Left ventricle myocardium superior (tissue), 1 donor: Measurements from ENCODE around the gene SLC39A3. TPM values are rescaled to one million over a fixed set of nuclear protein-coding genes. Genes with fewer than 3 reads are reported as not detected.

Experiments
- ATAC-seq: fragments of 200-7000 bp; cut with Tn5 transposase; one replicate; pipeline ENCODE4 v1.9.1; 2020; ENCODE audit warnings: mild to moderate bottlenecking, moderate library complexity
- DNase-seq: peaks from one replicate; pipeline ENCODE4 v3.0.0-alpha.2; 2020
- intact Hi-C: fragments of 100-400 bp; cut with micrococcal nuclease; formaldehyde crosslinking; loops from one replicate; pipeline ENCODE4 v1.11.0; 2022
- total RNA-seq: library from RNA; stranded (reverse); fragmentation: NEBNext Ultra II Directional; extraction: Animal tissue kit (Norgen Biotek cat#: 25700); gene quantifications from one replicate; pipeline ENCODE4 v1.2.1, GENCODE V29; 2021
- donor health status: DM: no; HTN: yes; CAD: no; lungs with severe emphysema.

SLC39A3 gene
- total RNA-seq, 1 donor from 2014 or later: 26.6 TPM

- DNase-seq (no peak), ATAC-seq (no peak)
- intact Hi-C loops: no loop called here
Observed at GRCh38 chr19:2728783-2729387, 10.9 kb downstream of the SLC39A3 start.

GRCh38 chr19:2727640-2727944 lies 12.2 kb downstream of the SLC39A3 start:
- ATAC-seq (no peak), DNase-seq (no peak)
- intact Hi-C loops: no loop called here

GRCh38 chr19:2726904-2727639 lies 12.7 kb downstream of the SLC39A3 start:
- DNase-seq (no peak), ATAC-seq (no peak)
- intact Hi-C loops: no loop called here

GRCh38 chr19:2726160-2726855 lies 13.5 kb downstream of the SLC39A3 start:
- no peak for ATAC-seq
- DNase-seq: peak; percentile 15
- intact Hi-C loops: no loop called here

GRCh38 chr19:2724148-2724557 lies 15.7 kb downstream of the SLC39A3 start:
- intact Hi-C loops: no loop called here
- no peak for ATAC-seq
- DNase-seq: no peak

GRCh38 chr19:2723747-2724146 lies 16.1 kb downstream of the SLC39A3 start:
- DNase-seq (no peak), ATAC-seq (no peak)
- intact Hi-C loops: no loop called here

GRCh38 chr19:2723345-2723715 lies 16.5 kb downstream of the SLC39A3 start:
- DNase-seq (no peak), ATAC-seq (no peak)
- intact Hi-C loops: no loop called here

GRCh38 chr19:2722541-2723344 lies 17.1 kb downstream of the SLC39A3 start:
- DNase-seq (peak; percentile 86), ATAC-seq (peak; percentile 77)
- intact Hi-C loops: no loop called here

GRCh38 chr19:2721570-2722540 lies 18.0 kb downstream of the SLC39A3 start:
- ATAC-seq (no peak), DNase-seq (no peak)
- intact Hi-C loops: no loop called here

- ATAC-seq (peak; percentile 16), DNase-seq (peak; percentile 68)
- intact Hi-C loops: no loop called here
Observed at GRCh38 chr19:2720777-2721569, 18.8 kb downstream of the SLC39A3 start, which contains the start of gene DIRAS1. TSS of gene DIRAS1 (minus strand) at chr19:2721372. CDS start at chr19:2717806, 3,566 bp downstream.

- DNase-seq (peak; percentile 75), ATAC-seq (peak; percentile 64)
Observed at GRCh38 chr19:2719920-2720776, 19.7 kb downstream of the SLC39A3 start.

GRCh38 chr19:2719232-2719735 lies 20.5 kb downstream of the SLC39A3 start:
- no peak for ATAC-seq
- DNase-seq: no peak
- intact Hi-C loops: no loop called here

More at GRCh38 chr19:2719920-2720776, 19.7 kb downstream of the SLC39A3 start:
- intact Hi-C loops: no loop called here

GRCh38 chr19:2717638-2718541 lies 21.9 kb downstream of the SLC39A3 start:
- no peak for ATAC-seq
- intact Hi-C loops: no loop called here
- DNase-seq: peak; percentile 35

- ATAC-seq (no peak), DNase-seq (peak; percentile 26)
- intact Hi-C loops: no loop called here
Observed at GRCh38 chr19:2716722-2717637, 22.8 kb downstream of the SLC39A3 start.

- no peak for ATAC-seq
- peak; percentile 20 for DNase-seq
- intact Hi-C loops: no loop called here
Observed at GRCh38 chr19:2716275-2716650, 23.6 kb downstream of the SLC39A3 start.
